ENCODE results near the gene PIH1D2.
A peak's percentile ranks its signal among the peaks of the same experiment; 100 is the strongest.

The PIH1D2 gene

GRCh38 chr11:112114460-112114859, 40.6 kb upstream of the PIH1D2 start:
- WGBS (ENCODE audit: extremely low coverage, insufficient coverage, low lambda C conversion rate): no CpG with 5 or more reads among the region's 2 CpGs
- Histone ChIP-seq H2BK120ac (ENCODE audit: low read depth, low read length) (no peak overlapping the region), H3K27me3 (ENCODE audit: insufficient read depth, low read length, poor library complexity) (no peaks in the 10 kb centered on the region), H3K23ac (ENCODE audit: low read length) (no peak overlapping the region), H3K56ac (ENCODE audit: low read length) (no peak overlapping the region), H3K4ac (ENCODE audit: low read depth, low read length) (no peak overlapping the region), H4K8ac (ENCODE audit: low read depth, low read length) (no peak overlapping the region), H4K5ac (ENCODE audit: low read length) (no peak overlapping the region), H3K79me2 (ENCODE audit: control insufficient read depth, insufficient read depth, low read length) (no peaks in the 10 kb centered on the region), H3K79me1 (ENCODE audit: low read length) (no peaks in the 10 kb centered on the region), H2BK5ac (ENCODE audit: low read length) (no peak overlapping the region), H3K4me3 (ENCODE audit: low read length) (no peak overlapping the region), H3K4me2 (ENCODE audit: low read length) (no peak overlapping the region), H3K9ac (ENCODE audit: low read length) (no peak overlapping the region), H3K27ac (ENCODE audit: low read depth, low read length) (no peak overlapping the region), H2AK5ac (ENCODE audit: low read length) (no peak overlapping the region), H2BK15ac (replicated peaks; ENCODE audit: low read depth) (no peak overlapping the region), H3K18ac (ENCODE audit: low read length) (no peak overlapping the region), H3K36me3 (ENCODE audit: control insufficient read depth, insufficient read depth, low read length) (no peaks in the 10 kb centered on the region), H3K4me1 (ENCODE audit: control insufficient read depth, low read depth, low read length) (no peaks in the 10 kb centered on the region)
- DNase-seq: no peak

GRCh38 chr11:112113539-112114457, 40.0 kb upstream of the PIH1D2 start:
- H2AK5ac ChIP-seq (ENCODE audit: low read length): no peak overlapping the region
- DNase-seq: peak; percentile 76
- no peak overlapping the region for H4K8ac ChIP-seq (ENCODE audit: low read depth, low read length)
- no peak overlapping the region for H2BK15ac ChIP-seq (replicated peaks; ENCODE audit: low read depth)
- H3K9ac ChIP-seq (ENCODE audit: low read length): no peak overlapping the region
- no peaks in the 10 kb centered on the region for H3K36me3 ChIP-seq (ENCODE audit: control insufficient read depth, insufficient read depth, low read length)
- H3K27ac ChIP-seq (ENCODE audit: low read depth, low read length): no peak overlapping the region
- no peak overlapping the region for H3K4me3 ChIP-seq (ENCODE audit: low read length)
- no peak overlapping the region for H2BK120ac ChIP-seq (ENCODE audit: low read depth, low read length)
- H3K56ac ChIP-seq (ENCODE audit: low read length): no peak overlapping the region
- no peaks in the 10 kb centered on the region for H3K4me1 ChIP-seq (ENCODE audit: control insufficient read depth, low read depth, low read length)
- no CpG with 5 or more reads among the region's 6 CpGs for WGBS (ENCODE audit: extremely low coverage, insufficient coverage, low lambda C conversion rate)
- H3K79me2 ChIP-seq (ENCODE audit: control insufficient read depth, insufficient read depth, low read length): no peaks in the 10 kb centered on the region
- H3K4me2 ChIP-seq (ENCODE audit: low read length): no peak overlapping the region
- no peak overlapping the region for H3K18ac ChIP-seq (ENCODE audit: low read length)
- H2BK5ac ChIP-seq (ENCODE audit: low read length): no peak overlapping the region
- H3K4ac ChIP-seq (ENCODE audit: low read depth, low read length): no peak overlapping the region
- no peak overlapping the region for H3K23ac ChIP-seq (ENCODE audit: low read length)
- H3K79me1 ChIP-seq (ENCODE audit: low read length): no peaks in the 10 kb centered on the region
- H4K5ac ChIP-seq (ENCODE audit: low read length): no peak overlapping the region
- no peaks in the 10 kb centered on the region for H3K27me3 ChIP-seq (ENCODE audit: insufficient read depth, low read length, poor library complexity)

GRCh38 chr11:112106070-112106469, 32.3 kb upstream of the PIH1D2 start:
- Histone ChIP-seq H3K36me3 (ENCODE audit: control insufficient read depth, insufficient read depth, low read length) (no peaks in the 10 kb centered on the region), H3K4me3 (ENCODE audit: low read length) (no peak overlapping the region), H2BK120ac (ENCODE audit: low read depth, low read length) (no peak overlapping the region), H3K9ac (ENCODE audit: low read length) (no peak overlapping the region), H3K23ac (ENCODE audit: low read length) (no peak overlapping the region), H4K5ac (ENCODE audit: low read length) (no peak overlapping the region), H3K79me2 (ENCODE audit: control insufficient read depth, insufficient read depth, low read length) (no peaks in the 10 kb centered on the region), H3K79me1 (ENCODE audit: low read length) (no peaks in the 10 kb centered on the region), H3K56ac (ENCODE audit: low read length) (no peak overlapping the region), H4K8ac (ENCODE audit: low read depth, low read length) (no peak overlapping the region), H2AK5ac (ENCODE audit: low read length) (no peak overlapping the region), H3K4me2 (ENCODE audit: low read length) (no peak overlapping the region), H3K18ac (ENCODE audit: low read length) (no peak overlapping the region), H2BK15ac (replicated peaks; ENCODE audit: low read depth) (no peak overlapping the region), H3K27me3 (ENCODE audit: insufficient read depth, low read length, poor library complexity) (no peaks in the 10 kb centered on the region), H3K4ac (ENCODE audit: low read depth, low read length) (no peak overlapping the region), H2BK5ac (ENCODE audit: low read length) (no peak overlapping the region), H3K27ac (ENCODE audit: low read depth, low read length) (no peak overlapping the region), H3K4me1 (ENCODE audit: control insufficient read depth, low read depth, low read length) (no peaks in the 10 kb centered on the region)
- no CpG with 5 or more reads among the region's 8 CpGs for WGBS (ENCODE audit: extremely low coverage, insufficient coverage, low lambda C conversion rate)
- no peak for DNase-seq

GRCh38 chr11:112103446-112103845, 29.6 kb upstream of the PIH1D2 start:
- Histone ChIP-seq H3K56ac (ENCODE audit: low read length) (no peak overlapping the region), H2BK15ac (replicated peaks; ENCODE audit: low read depth) (no peak overlapping the region), H3K27ac (ENCODE audit: low read depth, low read length) (no peak overlapping the region), H4K8ac (ENCODE audit: low read depth, low read length) (no peak overlapping the region), H3K9ac (ENCODE audit: low read length) (no peak overlapping the region), H3K18ac (ENCODE audit: low read length) (no peak overlapping the region), H3K4me3 (ENCODE audit: low read length) (no peak overlapping the region), H2BK5ac (ENCODE audit: low read length) (no peak overlapping the region), H2BK120ac (ENCODE audit: low read depth, low read length) (no peak overlapping the region), H3K23ac (ENCODE audit: low read length) (no peak overlapping the region), H3K36me3 (ENCODE audit: control insufficient read depth, insufficient read depth, low read length) (no peaks in the 10 kb centered on the region), H3K27me3 (ENCODE audit: insufficient read depth, low read length, poor library complexity) (no peaks in the 10 kb centered on the region), H3K4me2 (ENCODE audit: low read length) (no peak overlapping the region), H2AK5ac (ENCODE audit: low read length) (no peak overlapping the region), H3K79me2 (ENCODE audit: control insufficient read depth, insufficient read depth, low read length) (no peaks in the 10 kb centered on the region), H3K79me1 (ENCODE audit: low read length) (no peaks in the 10 kb centered on the region), H3K4ac (ENCODE audit: low read depth, low read length) (no peak overlapping the region), H3K4me1 (ENCODE audit: control insufficient read depth, low read depth, low read length) (no peaks in the 10 kb centered on the region), H4K5ac (ENCODE audit: low read length) (no peak overlapping the region)
- DNase-seq: no peak
- WGBS (ENCODE audit: extremely low coverage, insufficient coverage, low lambda C conversion rate): no CpG with 5 or more reads among the region's 6 CpGs

- Histone ChIP-seq H3K4ac (ENCODE audit: low read depth, low read length) (no peak overlapping the region), H2BK5ac (ENCODE audit: low read length) (no peak overlapping the region), H2BK120ac (ENCODE audit: low read depth, low read length) (no peak overlapping the region), H4K8ac (ENCODE audit: low read depth, low read length) (no peak overlapping the region), H4K5ac (ENCODE audit: low read length) (no peak overlapping the region), H3K4me2 (ENCODE audit: low read length) (no peak overlapping the region), H3K27me3 (ENCODE audit: insufficient read depth, low read length, poor library complexity) (no peaks in the 10 kb centered on the region), H3K79me1 (ENCODE audit: low read length) (no peaks in the 10 kb centered on the region), H3K4me1 (ENCODE audit: control insufficient read depth, low read depth, low read length) (no peaks in the 10 kb centered on the region), H3K18ac (ENCODE audit: low read length) (no peak overlapping the region), H3K4me3 (ENCODE audit: low read length) (no peak overlapping the region), H2BK15ac (replicated peaks; ENCODE audit: low read depth) (no peak overlapping the region), H3K27ac (ENCODE audit: low read depth, low read length) (no peak overlapping the region), H3K23ac (ENCODE audit: low read length) (no peak overlapping the region), H3K9ac (ENCODE audit: low read length) (no peak overlapping the region), H2AK5ac (ENCODE audit: low read length) (no peak overlapping the region), H3K56ac (ENCODE audit: low read length) (no peak overlapping the region), H3K79me2 (ENCODE audit: control insufficient read depth, insufficient read depth, low read length) (no peaks in the 10 kb centered on the region), H3K36me3 (ENCODE audit: control insufficient read depth, insufficient read depth, low read length) (no peaks in the 10 kb centered on the region)
- WGBS (ENCODE audit: extremely low coverage, insufficient coverage, low lambda C conversion rate): no CpG with 5 or more reads among the region's 2 CpGs
- DNase-seq: no peak
These were observed 26.6 kb upstream of the PIH1D2 start for GRCh38 chr11:112100462-112100861.
